H1 (cell line): ENCODE measurements around the gene CDCP1. TPM values are rescaled to one million over a fixed set of nuclear protein-coding genes. Genes with fewer than 3 reads are reported as not detected.

ENCODE experiments used
- CTCF ChIA-PET: fragments of 300-600 bp; sonication (Branson Sonifier 250); formaldehyde crosslinking; loops from one replicate; lab custom pipeline; 2021; ENCODE audit not compliant: partially characterized antibody; lab: Charles Lee
- POLR2A ChIA-PET: fragments of 300-600 bp; sonication (Branson Sonifier 250); formaldehyde crosslinking; loops from one replicate; lab custom pipeline; 2021; ENCODE audit warnings: inconsistent platforms; ENCODE audit not compliant: partially characterized antibody; lab: Charles Lee
- DNase-seq, 2 experiments: peaks; one replicate each; pipeline versions ENCODE4 v3.0.0 to v3.0.0-alpha.2; 2010 to 2022; ENCODE audit warnings: low spot score in 2 of 2, low read depth in 1 of 2, mixed read lengths in 1 of 2
- FAIRE-seq: peaks from 2 replicates; lab custom pipeline; 2011; peaks lifted over from hg19 to GRCh38; lab: Jason Lieb, UNC
- H2AFZ ChIP-seq: 2 replicates; pipeline ENCODE4 v1.8.1; 2012; ENCODE audit warnings: low read length, inconsistent platforms
- H2AK5ac ChIP-seq: 2 replicates; pipeline ENCODE4 v1.6.1; 2013; ENCODE audit warnings: low read depth, low read length
- H2BK120ac ChIP-seq: replicated peaks from 2 replicates; pipeline ENCODE3; 2013; ENCODE audit warnings: low read depth, low read length, inconsistent platforms
- H2BK12ac ChIP-seq: 2 replicates; pipeline ENCODE4 v1.6.1; 2013; ENCODE audit warnings: low read depth, low read length
- H2BK15ac ChIP-seq: 2 replicates; pipeline ENCODE4 v1.6.1; 2013; ENCODE audit warnings: low read length
- H2BK20ac ChIP-seq: 2 replicates; pipeline ENCODE4 v1.6.1; 2013; ENCODE audit warnings: low read length
- H2BK5ac ChIP-seq: 2 replicates; pipeline ENCODE4 v1.6.1; 2013; ENCODE audit warnings: low read depth, low read length
- H3K14ac ChIP-seq: 2 replicates; pipeline ENCODE4 v1.6.1; 2013; ENCODE audit warnings: inconsistent platforms; ENCODE audit not compliant: insufficient read length
- H3K18ac ChIP-seq: 2 replicates; pipeline ENCODE4 v1.6.1; 2013; ENCODE audit warnings: low read length; ENCODE audit errors: extremely low read depth
- H3K23ac ChIP-seq: 2 replicates; pipeline ENCODE4 v1.6.1; 2013; ENCODE audit warnings: inconsistent platforms; ENCODE audit not compliant: insufficient read length
- H3K23me2 ChIP-seq: 2 replicates; pipeline ENCODE4 v1.6.1; 2013; ENCODE audit warnings: low read depth, low read length
- H3K27ac ChIP-seq: 2 replicates; pipeline ENCODE4 v1.6.1; 2011; ENCODE audit warnings: low read depth, low read length, inconsistent platforms
- H3K27me3 ChIP-seq, 4 experiments: replicated peaks in 1 of 4; 1 replicate in 1 of 4; 2 replicates in 3 of 4; pipeline versions ENCODE4 v1.6.1 to v1.8.1; 2011 to 2013; ENCODE audit warnings: low read length in 3 of 4, mild to moderate bottlenecking in 3 of 4, inconsistent platforms in 2 of 4, mixed read lengths in 2 of 4, moderate library complexity in 1 of 4; ENCODE audit not compliant: control insufficient read depth in 3 of 4, insufficient read depth in 3 of 4; ENCODE audit errors: extremely low read depth in 1 of 4
- H3K36me3 ChIP-seq, 4 experiments: 2 replicates each; pipeline versions ENCODE4 v1.6.1 to v1.8.1; 2011 to 2013; ENCODE audit warnings: mild to moderate bottlenecking in 4 of 4, low read length in 3 of 4, moderate library complexity in 2 of 4, control low read depth in 1 of 4, inconsistent platforms in 1 of 4; ENCODE audit not compliant: insufficient read depth in 4 of 4, control insufficient read depth in 2 of 4
- H3K4ac ChIP-seq: replicated peaks from 2 replicates; pipeline ENCODE3; 2013; ENCODE audit warnings: low read length, low read depth, mixed read lengths, inconsistent platforms; ENCODE audit not compliant: insufficient read length
- H3K4me1 ChIP-seq, 4 experiments: replicated peaks in 1 of 4; 1 replicate in 1 of 4; 2 replicates in 3 of 4; pipeline versions ENCODE4 v1.6.1 to v1.8.1; 2011 to 2013; ENCODE audit warnings: low read length in 3 of 4, inconsistent platforms in 2 of 4, mixed read lengths in 1 of 4; ENCODE audit not compliant: insufficient read depth in 4 of 4, control insufficient read depth in 3 of 4
- H3K4me2 ChIP-seq, 2 experiments: 2 replicates each; pipeline versions ENCODE4 v1.6.1 to v1.8.1; 2011 to 2013; ENCODE audit warnings: low read depth in 2 of 2, low read length in 2 of 2, control low read depth in 1 of 2, inconsistent platforms in 1 of 2, mild to moderate bottlenecking in 1 of 2; ENCODE audit not compliant: insufficient read depth in 1 of 2
- H3K4me3 ChIP-seq, 4 experiments: fragments of 200-600, 300-600 bp in 1 of 4; sonication (generic), shearing (Covaris generic), sonication (Bioruptor Twin) in 1 of 4; 2 replicates each; pipeline versions ENCODE4 v1.5.1 to v1.8.1; 2011 to 2016; ENCODE audit warnings: low read length in 4 of 4, low read depth in 3 of 4, control low read depth in 2 of 4, inconsistent platforms in 2 of 4, mild to moderate bottlenecking in 2 of 4, mixed read lengths in 1 of 4, moderate library complexity in 1 of 4; ENCODE audit not compliant: insufficient read depth in 2 of 4; ENCODE audit errors: extremely low read depth in 1 of 4
- H3K56ac ChIP-seq: replicated peaks from 2 replicates; pipeline ENCODE3; 2013; ENCODE audit warnings: low read depth, mild to moderate bottlenecking, mixed read lengths, low read length, inconsistent platforms; ENCODE audit not compliant: insufficient read length
- H3K79me1 ChIP-seq: 2 replicates; pipeline ENCODE4 v1.6.1; 2013; ENCODE audit warnings: low read depth, low read length, control low read depth
- H3K79me2 ChIP-seq, 2 experiments: 2 replicates each; pipeline versions ENCODE4 v1.6.1 to v1.8.1; 2012 to 2013; ENCODE audit warnings: low read length in 2 of 2, mild to moderate bottlenecking in 2 of 2, inconsistent platforms in 1 of 2; ENCODE audit not compliant: insufficient read depth in 2 of 2, control insufficient read depth in 1 of 2
- H3K9ac ChIP-seq, 4 experiments: replicated peaks in 1 of 4; 1 replicate in 1 of 4; 2 replicates in 3 of 4; pipeline versions ENCODE4 v1.6.1 to v1.8.1; 2011 to 2013; ENCODE audit warnings: low read depth in 3 of 4, low read length in 3 of 4, control low read depth in 2 of 4, mild to moderate bottlenecking in 2 of 4, moderate library complexity in 2 of 4, inconsistent platforms in 1 of 4; ENCODE audit errors: extremely low read depth in 1 of 4
- H3K9me3 ChIP-seq, 2 experiments: 2 replicates each; pipeline versions ENCODE4 v1.6.1 to v1.8.1; 2012 to 2013; ENCODE audit warnings: mild to moderate bottlenecking in 2 of 2, moderate library complexity in 2 of 2, control low read depth in 1 of 2, inconsistent platforms in 1 of 2, low read depth in 1 of 2, low read length in 1 of 2, mixed read lengths in 1 of 2; ENCODE audit not compliant: insufficient read depth in 2 of 2
- H4K20me1 ChIP-seq, 2 experiments: replicated peaks in 1 of 2; 2 replicates each; pipeline versions ENCODE3 to v1.8.1; 2011 to 2013; ENCODE audit warnings: inconsistent platforms in 2 of 2, low read length in 2 of 2, mild to moderate bottlenecking in 1 of 2; ENCODE audit not compliant: insufficient read depth in 2 of 2, control insufficient read depth in 1 of 2
- H4K5ac ChIP-seq: 2 replicates; pipeline ENCODE4 v1.6.1; 2013; ENCODE audit warnings: low read length, low read depth, mixed read lengths, inconsistent platforms; ENCODE audit not compliant: insufficient read length
- H4K8ac ChIP-seq: 2 replicates; pipeline ENCODE4 v1.8.0; 2013; ENCODE audit warnings: mild to moderate bottlenecking, moderate library complexity, low read length, inconsistent platforms; ENCODE audit not compliant: insufficient read depth; ENCODE audit errors: extremely low read depth
- H4K91ac ChIP-seq: replicated peaks from 2 replicates; pipeline ENCODE3; 2013; ENCODE audit warnings: low read length, mixed read lengths, inconsistent platforms; ENCODE audit not compliant: insufficient read length
- CEBPB ChIP-seq: IDR thresholded peaks from 2 replicates; pipeline ENCODE4 v1.6.1; 2012; ENCODE audit warnings: low read depth, low read length
- CREB1 ChIP-seq: IDR thresholded peaks from 2 replicates; pipeline ENCODE4 v1.6.1; 2012; ENCODE audit warnings: inconsistent platforms
- EZH2 ChIP-seq: fragments of 200-600 bp; sonication (generic); IDR thresholded peaks from 2 replicates; pipeline ENCODE4 v1.7.1; 2012; ENCODE audit warnings: low read depth, mild to moderate bottlenecking, moderate library complexity, low read length, inconsistent platforms; ENCODE audit not compliant: severe bottlenecking
- JUND ChIP-seq: IDR thresholded peaks from 2 replicates; pipeline ENCODE4 v1.6.1; 2011; ENCODE audit warnings: mild to moderate bottlenecking, improper control_type of control experiment, low read length
- RAD21 ChIP-seq, 2 experiments: IDR thresholded peaks in 1 of 2; conservative IDR thresholded peaks in 1 of 2; 2 replicates each; pipeline ENCODE4 v1.6.1; 2011; ENCODE audit warnings: low read depth in 2 of 2, low read length in 2 of 2, improper control_type of control experiment in 1 of 2, inconsistent platforms in 1 of 2, mild to moderate bottlenecking in 1 of 2, moderate library complexity in 1 of 2
- SIN3A ChIP-seq, 2 experiments: IDR thresholded peaks in 1 of 2; conservative IDR thresholded peaks in 1 of 2; 2 replicates each; pipeline ENCODE4 v1.6.1; 2011 to 2012; ENCODE audit warnings: low read length in 2 of 2, improper control_type of control experiment in 1 of 2, low read depth in 1 of 2, mild to moderate bottlenecking in 1 of 2
- SIX5 ChIP-seq: IDR thresholded peaks from 2 replicates; pipeline ENCODE4 v1.6.1; 2011; ENCODE audit warnings: mild to moderate bottlenecking, low read depth, low read length
- WGBS, 2 experiments: shearing (Covaris generic) in 1 of 2; methylation state at CpG; one replicate each; pipeline versions ENCODE4 v1.1.6 to v1.1.7; 2013 to 2015; ENCODE audit warnings: low lambda C conversion rate in 2 of 2, mixed read lengths in 2 of 2, inconsistent platforms in 1 of 2, low coverage in 1 of 2, missing lambda C conversion rate in 1 of 2; ENCODE audit not compliant: insufficient replicate concordance in 2 of 2, insufficient coverage in 1 of 2, insufficient read length in 1 of 2; ENCODE audit errors: extremely low coverage in 1 of 2, missing lambda C conversion rate in 1 of 2; 5-methylcytosine and 5-hydroxymethylcytosine counted together
- polyA plus RNA-seq, 7 experiments: library from polyadenylated mRNA; depleted of rRNA in 3 of 7; stranded (reverse) in 5 of 7; unstranded in 2 of 7; fragments of >200 nt in 5 of 7; fragments of 200-250 nt in 2 of 7; gene quantifications; 1 replicate in 5 of 7; 2 replicates in 1 of 7; 4 replicates in 1 of 7; pipeline versions ENCODE4 v1.2.1 to v1.2.3, GENCODE V29; 2011 to 2013; ENCODE audit warnings: missing spikeins in 2 of 7, mixed read lengths in 2 of 7
- total RNA-seq: library from RNA; stranded (reverse); fragmentation: NEBNext Ultra II Directional; extraction: Animal tissue kit (Norgen Biotek cat#: 25700); gene quantifications from 2 replicates; pipeline ENCODE4 v1.2.1, GENCODE V29; 2021
- TF ChIP-seq, protein P1 (sequence below), 3 experiments: IDR thresholded peaks; 1 replicate in 2 of 3; 2 replicates in 1 of 3; pipeline versions ENCODE4 v1.5.1 to v1.6.1; 2011; ENCODE audit warnings: low read length in 3 of 3, mild to moderate bottlenecking in 3 of 3, inconsistent platforms in 2 of 3, low read depth in 1 of 3, moderate library complexity in 1 of 3; ENCODE audit not compliant: insufficient read depth in 1 of 3; ENCODE audit errors: control extremely low read depth in 1 of 3

Gene CDCP1
- total and polyA plus RNA-seq, 2 of the 8 experiments (the other 6 are each of a cell fraction or from before 2014, with no cell fraction given) = 10.0 to 23.3 TPM

DNA sequence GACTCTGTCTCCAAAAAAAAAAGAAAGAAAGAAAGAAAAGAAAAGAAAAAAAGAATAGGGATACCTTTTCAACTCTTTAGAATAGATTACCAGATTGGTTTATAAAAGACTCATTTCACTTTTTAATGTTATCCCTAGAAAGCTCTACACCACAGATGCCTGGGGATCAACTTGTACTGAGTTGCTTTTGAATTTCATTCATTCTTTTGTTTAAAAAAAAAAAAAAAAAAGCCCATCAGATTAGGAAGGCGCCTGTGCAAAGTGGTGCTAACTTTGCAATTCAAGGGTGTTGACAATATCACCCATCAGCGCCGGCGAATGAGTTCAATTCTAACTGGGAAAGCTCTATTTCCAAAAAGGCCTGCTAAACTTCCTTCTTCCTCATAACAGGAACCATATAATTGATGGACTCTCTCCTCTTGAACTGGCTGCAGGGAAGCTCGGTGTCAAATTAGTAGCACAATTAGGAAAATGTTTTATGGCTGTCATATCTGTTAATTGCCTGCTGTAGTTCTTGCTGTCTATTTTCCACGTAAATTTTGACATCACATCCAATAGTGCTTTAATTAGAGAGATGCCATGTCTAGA is 48.8 kb downstream of the CDCP1 start:
- Histone ChIP-seq H3K23ac (no peak overlapping the region), H3K9me3 (no peaks in the 10 kb centered on the region), H3K14ac (no peak overlapping the region), H3K4me1 (no peaks in the 10 kb centered on the region), H3K4ac (no peak overlapping the region), H3K4me3 (no peak overlapping the region), H2BK5ac (no peak overlapping the region), H4K5ac (no peak overlapping the region), H3K27me3 (no peaks in the 10 kb centered on the region; a peak in 1 of 7 replicates), H4K91ac (no peak overlapping the region), H3K27ac (no peak overlapping the region), H2BK15ac (no peak overlapping the region), H3K18ac (no peak overlapping the region), H2BK12ac (no peak overlapping the region), H2AK5ac (no peak overlapping the region), H3K79me2 (no peaks in the 10 kb centered on the region), H2AFZ (no peak overlapping the region), H4K8ac (no peak overlapping the region), H3K79me1 (no peaks in the 10 kb centered on the region), H2BK120ac (no peak overlapping the region), H3K56ac (no peak overlapping the region), H4K20me1 (peaks cover 0 to 4% of the 10 kb centered on the region in 2 experiments), H3K4me2 (no peak overlapping the region), H3K36me3 (peaks cover 2 to 14% (median 9%) of the 10 kb centered on the region in 4 experiments; a peak in 6 of 8 replicates), H3K23me2 (no peaks in the 10 kb centered on the region), H3K9ac (no peak overlapping the region), H2BK20ac (no peak overlapping the region)
- ChIA-PET POLR2A (interaction anchor here (1.1 kb wide), 1 partner anchor 16 kb away, joined by 3 read pairs; no protein-coding TSS in a partner anchor), CTCF (interaction anchor here (1.0 to 2.6 kb wide), 7 partner anchors 8 to 448 kb away, joined by 3 to 14 read pairs (median 5); no protein-coding TSS in a partner anchor)
- 82% methylated on average over 6 of the region's 6 CpGs; no CpG with 5 or more reads in 1 of the 2 experiments for WGBS, 2 experiments
- TF ChIP-seq, protein P1, sequence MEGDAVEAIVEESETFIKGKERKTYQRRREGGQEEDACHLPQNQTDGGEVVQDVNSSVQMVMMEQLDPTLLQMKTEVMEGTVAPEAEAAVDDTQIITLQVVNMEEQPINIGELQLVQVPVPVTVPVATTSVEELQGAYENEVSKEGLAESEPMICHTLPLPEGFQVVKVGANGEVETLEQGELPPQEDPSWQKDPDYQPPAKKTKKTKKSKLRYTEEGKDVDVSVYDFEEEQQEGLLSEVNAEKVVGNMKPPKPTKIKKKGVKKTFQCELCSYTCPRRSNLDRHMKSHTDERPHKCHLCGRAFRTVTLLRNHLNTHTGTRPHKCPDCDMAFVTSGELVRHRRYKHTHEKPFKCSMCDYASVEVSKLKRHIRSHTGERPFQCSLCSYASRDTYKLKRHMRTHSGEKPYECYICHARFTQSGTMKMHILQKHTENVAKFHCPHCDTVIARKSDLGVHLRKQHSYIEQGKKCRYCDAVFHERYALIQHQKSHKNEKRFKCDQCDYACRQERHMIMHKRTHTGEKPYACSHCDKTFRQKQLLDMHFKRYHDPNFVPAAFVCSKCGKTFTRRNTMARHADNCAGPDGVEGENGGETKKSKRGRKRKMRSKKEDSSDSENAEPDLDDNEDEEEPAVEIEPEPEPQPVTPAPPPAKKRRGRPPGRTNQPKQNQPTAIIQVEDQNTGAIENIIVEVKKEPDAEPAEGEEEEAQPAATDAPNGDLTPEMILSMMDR (IDR thresholded peaks at IDR 0.05; ENCODE audit: control extremely low read depth in 1 of 3, insufficient read depth in 1 of 3, low read depth in 1 of 3, low read length in 3 of 3) = no peak
- TF ChIP-seq SIN3A (conservative IDR thresholded peaks at IDR 0.05 in 1 of 2, IDR thresholded peaks at IDR 0.05 in 1 of 2; ENCODE audit: low read depth in 1 of 2, low read length in 2 of 2) (no peak), RAD21 (IDR thresholded peaks at IDR 0.05 in 1 of 2, conservative IDR thresholded peaks at IDR 0.05 in 1 of 2; ENCODE audit: low read depth in 2 of 2, low read length in 2 of 2) (no peak), SIX5 (no peak), CEBPB (no peak), EZH2 (no peak), JUND (no peak), CREB1 (no peak)
- no peak for DNase-seq
- no peak for FAIRE-seq
